IMR-90 (cell line): ENCODE data around the gene ALOXE3. TPM values are rescaled to one million over a fixed set of nuclear protein-coding genes. Genes with fewer than 3 reads are reported as not detected.

Experiments
- ATAC-seq: fragments of 200-7000 bp; cut with Tn5 transposase; 2 replicates; pipeline ENCODE4 v1.9.1; 2020; ENCODE audit warnings: low read depth, mild to moderate bottlenecking, moderate library complexity
- BruUV-seq: library from RNA; stranded (reverse); fragments of 400-500 nt; replicated peaks from 2 replicates; lab custom pipeline; 2021; lab: Mats Ljungman, UMichigan
- CTCF ChIA-PET: fragments of 300-600 bp; formaldehyde crosslinking; extraction: SDS; loops from one replicate; lab custom pipeline; 2021; ENCODE audit warnings: antibody characterized with exemption; lab: Yijun Ruan, JAX
- POLR2A ChIA-PET: fragments of 300-600 bp; sonication (Branson Sonifier 250); formaldehyde crosslinking; loops from one replicate; lab custom pipeline; 2022; ENCODE audit warnings: antibody characterized with exemption; ENCODE audit not compliant: unreplicated experiment; lab: Charles Lee
- DNase-seq: peaks from one replicate; pipeline ENCODE4 v3.0.0; 2013
- H2AFZ ChIP-seq: replicated peaks from 2 replicates; pipeline ENCODE3; 2013; ENCODE audit warnings: low read length, mild to moderate bottlenecking; ENCODE audit not compliant: poor library complexity
- H2AK5ac ChIP-seq: 2 replicates; pipeline ENCODE4 v1.6.1; 2013; ENCODE audit warnings: low read depth, low read length, inconsistent platforms
- H2AK9ac ChIP-seq: replicated peaks from 2 replicates; pipeline ENCODE3; 2013; ENCODE audit warnings: mild to moderate bottlenecking, low read depth, low read length, moderate library complexity; ENCODE audit not compliant: poor library complexity
- H2BK120ac ChIP-seq: 2 replicates; pipeline ENCODE4 v1.6.1; 2013; ENCODE audit warnings: low read depth, low read length, inconsistent platforms
- H2BK15ac ChIP-seq: 3 replicates; pipeline ENCODE4 v1.6.1; 2013; ENCODE audit warnings: low read depth, low read length, inconsistent platforms
- H2BK20ac ChIP-seq: 2 replicates; pipeline ENCODE4 v1.6.1; 2013; ENCODE audit warnings: low read depth, mild to moderate bottlenecking, inconsistent platforms, low read length, moderate library complexity
- H2BK5ac ChIP-seq: 2 replicates; pipeline ENCODE4 v1.6.1; 2013; ENCODE audit warnings: mild to moderate bottlenecking, low read depth, low read length, inconsistent platforms; ENCODE audit not compliant: poor library complexity, severe bottlenecking
- H3K14ac ChIP-seq: replicated peaks from 2 replicates; pipeline ENCODE4 v1.6.1; 2013; ENCODE audit warnings: low read depth, low read length, inconsistent platforms
- H3K18ac ChIP-seq: 2 replicates; pipeline ENCODE4 v1.6.1; 2013; ENCODE audit warnings: low read depth, low read length, control low read depth
- H3K23ac ChIP-seq: 2 replicates; pipeline ENCODE4 v1.6.1; 2013; ENCODE audit warnings: low read depth, low read length, inconsistent platforms
- H3K27ac ChIP-seq: 2 replicates; pipeline ENCODE4 v1.5.1; 2013; ENCODE audit warnings: mild to moderate bottlenecking, control low read depth, low read length; ENCODE audit not compliant: insufficient read depth
- H3K27me3 ChIP-seq: 2 replicates; pipeline ENCODE4 v1.6.1; 2013; ENCODE audit warnings: low read length; ENCODE audit not compliant: control insufficient read depth, insufficient read depth
- H3K36me3 ChIP-seq: 2 replicates; pipeline ENCODE4 v1.6.1; 2013; ENCODE audit warnings: low read length, mixed read lengths; ENCODE audit not compliant: control insufficient read depth, insufficient read depth
- H3K4ac ChIP-seq: 2 replicates; pipeline ENCODE4 v1.6.1; 2013; ENCODE audit warnings: low read depth, low read length, inconsistent platforms
- H3K4me1 ChIP-seq: 2 replicates; pipeline ENCODE4 v1.6.1; 2013; ENCODE audit warnings: low read length, mixed read lengths; ENCODE audit not compliant: control insufficient read depth, insufficient read depth
- H3K4me2 ChIP-seq: 2 replicates; pipeline ENCODE4 v1.6.1; 2013; ENCODE audit warnings: low read depth, mild to moderate bottlenecking, control low read depth, low read length, moderate library complexity
- H3K4me3 ChIP-seq: 2 replicates; pipeline ENCODE4 v1.5.1; 2013; ENCODE audit warnings: low read depth, mild to moderate bottlenecking, control low read depth, low read length, moderate library complexity; ENCODE audit not compliant: insufficient read depth
- H3K56ac ChIP-seq: 2 replicates; pipeline ENCODE4 v1.6.1; 2013; ENCODE audit warnings: low read length, inconsistent platforms; ENCODE audit not compliant: insufficient read depth; ENCODE audit errors: extremely low read depth
- H3K79me1 ChIP-seq, 2 experiments: 2 replicates each; pipeline ENCODE4 v1.6.1; 2013; ENCODE audit warnings: low read length in 2 of 2, inconsistent platforms in 1 of 2, low read depth in 1 of 2
- H3K9ac ChIP-seq: 2 replicates; pipeline ENCODE4 v1.6.1; 2013; ENCODE audit warnings: low read depth, low read length, control low read depth
- H3K9me1 ChIP-seq: 2 replicates; pipeline ENCODE4 v1.6.1; 2013; ENCODE audit warnings: low read length, inconsistent platforms; ENCODE audit not compliant: insufficient read depth
- H3K9me3 ChIP-seq: 2 replicates; pipeline ENCODE4 v1.6.1; 2013; ENCODE audit warnings: low read length; ENCODE audit not compliant: control insufficient read depth, insufficient read depth
- H4K20me1 ChIP-seq: 2 replicates; pipeline ENCODE4 v1.6.1; 2013; ENCODE audit warnings: low read length, inconsistent platforms; ENCODE audit not compliant: insufficient read depth
- H4K5ac ChIP-seq: 2 replicates; pipeline ENCODE4 v1.6.1; 2013; ENCODE audit warnings: mild to moderate bottlenecking, low read depth, low read length, control low read depth
- H4K8ac ChIP-seq, 2 experiments: 2 replicates each; pipeline ENCODE4 v1.6.1; 2013; ENCODE audit warnings: low read depth in 2 of 2, low read length in 2 of 2, control low read depth in 1 of 2, inconsistent platforms in 1 of 2
- H4K91ac ChIP-seq: 2 replicates; pipeline ENCODE4 v1.6.1; 2013; ENCODE audit warnings: low read depth, low read length, inconsistent platforms; ENCODE audit not compliant: insufficient read depth
- BHLHE40 ChIP-seq: fragments of 150-350 bp; IDR thresholded peaks from 2 replicates; pipeline ENCODE4 v1.6.1; 2016; ENCODE audit warnings: mild to moderate bottlenecking, low read depth, low read length
- CEBPB ChIP-seq: IDR thresholded peaks from 2 replicates; pipeline ENCODE4 v1.6.1; 2012; ENCODE audit warnings: low read depth, low read length, improper control_type of control experiment
- CHD1 ChIP-seq: IDR thresholded peaks from 2 replicates; pipeline ENCODE4 v1.6.1; 2012; ENCODE audit warnings: low read depth, low read length, improper control_type of control experiment
- CTCF ChIP-seq: conservative IDR thresholded peaks from 2 replicates; pipeline ENCODE4 v1.5.1; 2012; ENCODE audit warnings: mild to moderate bottlenecking, low read depth, low read length, improper control_type of control experiment
- ELK1 ChIP-seq: fragments of 150-350 bp; IDR thresholded peaks from 2 replicates; pipeline ENCODE4 v1.6.1; 2016; ENCODE audit warnings: low read depth, mild to moderate bottlenecking, low read length, moderate library complexity, borderline replicate concordance
- FOS ChIP-seq: fragments of 150-350 bp; IDR thresholded peaks from 2 replicates; pipeline ENCODE4 v1.6.1; 2016; ENCODE audit warnings: low read depth, low read length
- MAFK ChIP-seq: IDR thresholded peaks from 2 replicates; pipeline ENCODE4 v1.6.1; 2012; ENCODE audit warnings: low read depth, low read length, improper control_type of control experiment
- MAZ ChIP-seq: IDR thresholded peaks from 2 replicates; pipeline ENCODE4 v1.6.1; 2012; ENCODE audit warnings: low read depth, mild to moderate bottlenecking, low read length, improper control_type of control experiment, moderate library complexity, borderline replicate concordance
- MXI1 ChIP-seq: IDR thresholded peaks from 2 replicates; pipeline ENCODE4 v1.6.1; 2012; ENCODE audit warnings: low read depth, mild to moderate bottlenecking, low read length, moderate library complexity, borderline replicate concordance
- NFE2L2 ChIP-seq: fragments of 150-350 bp; IDR thresholded peaks from 2 replicates; pipeline ENCODE4 v1.6.1; 2016; ENCODE audit warnings: low read depth, mild to moderate bottlenecking, low read length
- POLR2A ChIP-seq: IDR thresholded peaks from 2 replicates; pipeline ENCODE4 v1.6.1; 2012; ENCODE audit warnings: mild to moderate bottlenecking, low read depth, low read length
- RAD21 ChIP-seq: IDR thresholded peaks from 2 replicates; pipeline ENCODE4 v1.6.1; 2012; ENCODE audit warnings: low read length, improper control_type of control experiment
- RCOR1 ChIP-seq: IDR thresholded peaks from 2 replicates; pipeline ENCODE4 v1.6.1; 2012; ENCODE audit warnings: mild to moderate bottlenecking, low read length, improper control_type of control experiment; ENCODE audit not compliant: insufficient replicate concordance
- RFX5 ChIP-seq: IDR thresholded peaks from 2 replicates; pipeline ENCODE4 v1.8.0; 2012; ENCODE audit warnings: low read depth, mild to moderate bottlenecking, low read length, moderate library complexity
- SMC3 ChIP-seq: fragments of 150-350 bp; IDR thresholded peaks from 2 replicates; pipeline ENCODE4 v1.6.1; 2016; ENCODE audit warnings: low read depth, mild to moderate bottlenecking, antibody characterized with exemption, low read length, moderate library complexity
- USF2 ChIP-seq: fragments of 150-350 bp; IDR thresholded peaks from 2 replicates; pipeline ENCODE4 v1.6.1; 2017; ENCODE audit warnings: mild to moderate bottlenecking, antibody characterized with exemption, low read length, low read depth
- WGBS, 2 experiments: methylation state at CpG; one replicate each; pipeline versions ENCODE4 v1.1.5 to v1.1.7; 2013; ENCODE audit warnings: missing lambda C conversion rate in 2 of 2; ENCODE audit not compliant: insufficient read length in 1 of 2; ENCODE audit errors: extremely low coverage in 2 of 2; 5-methylcytosine and 5-hydroxymethylcytosine counted together
- dilution Hi-C: fragments of 300-500 bp; cut with HindIII; formaldehyde crosslinking; loops from one replicate; pipeline ENCODE4 v1.14.3; 2018; ENCODE audit warnings: low sequenced_read_pairs; ENCODE audit not compliant: unreplicated experiment
- in situ Hi-C: fragments of 300-500 bp; cut with MboI; formaldehyde crosslinking; loops from 3 replicates; pipeline ENCODE4 v1.14.3; 2019; ENCODE audit warnings: low sequenced_read_pairs, inconsistent platforms, mixed read lengths
- intact Hi-C: fragments of 100-400 bp; cut with micrococcal nuclease; formaldehyde crosslinking; loops from 2 replicates; pipeline ENCODE4 v1.10.0; 2022
- polyA plus RNA-seq, 3 experiments: library from polyadenylated mRNA; depleted of rRNA; stranded (reverse); fragments of >200 nt; gene quantifications; 2 replicates each; pipeline ENCODE4 v1.2.3, GENCODE V29; 2012; ENCODE audit warnings: low replicate concordance in 1 of 3
- total RNA-seq: library from RNA; depleted of rRNA; stranded (reverse); fragments of >200 nt; gene quantifications from 2 replicates; pipeline ENCODE4 v1.2.3, GENCODE V29; 2012

ALOXE3 gene
- total and polyA plus RNA-seq, 2 of the 4 experiments (the other 2 are of a cell fraction), result under 0.01 to 0.26 TPM

- intact Hi-C loops, result no loop called here
- no peak overlapping the region for H3K4ac ChIP-seq
- H3K36me3 ChIP-seq, result no peaks in the 10 kb centered on the region
- in situ Hi-C loops, result no loop called here
- dilution Hi-C loops, result loop anchor here (25.0 kb wide), 1 partner anchor 126 kb away; the partner anchor contains the start of genes CTC1 and PFAS
- CTCF ChIA-PET, result interaction anchor here (0.5 to 1.4 kb wide), 2 partner anchors 8 to 102 kb away, joined by 3 to 7 read pairs; no protein-coding TSS in a partner anchor
- H3K14ac ChIP-seq, result no peak overlapping the region
- H3K9ac ChIP-seq, result no peak overlapping the region
- BruUV-seq, result no TSS peak
- H2AK5ac ChIP-seq, result no peak overlapping the region
- no peak overlapping the region for H3K4me2 ChIP-seq
- no peak for TF ChIP-seq NFE2L2
- no peak for TF ChIP-seq MAZ
- no peak for TF ChIP-seq MAFK
- TF ChIP-seq RFX5, result no peak
- no peak for TF ChIP-seq RCOR1
- TF ChIP-seq ELK1, result no peak
- TF ChIP-seq RAD21, result no peak
- no peak for TF ChIP-seq CEBPB
- no peak for TF ChIP-seq CTCF
- no peak for TF ChIP-seq FOS
- TF ChIP-seq SMC3, result no peak
- TF ChIP-seq BHLHE40, result no peak
- no peak for TF ChIP-seq POLR2A
- TF ChIP-seq MXI1, result no peak
- TF ChIP-seq CHD1, result no peak
- no peak for TF ChIP-seq USF2
- no peaks in the 10 kb centered on the region for H3K9me1 ChIP-seq
- H3K79me1 ChIP-seq, result no peaks in the 10 kb centered on the region
- 77% methylated on average over 4 of the region's 6 CpGs; no CpG with 5 or more reads in 1 of the 2 experiments for WGBS, 2 experiments
- H3K4me1 ChIP-seq, result peaks cover 2% of the 10 kb centered on the region; the same call in 1 of the 2 replicates
- H3K9me3 ChIP-seq, result no peaks in the 10 kb centered on the region
- no peak for DNase-seq
- H4K20me1 ChIP-seq, result no peaks in the 10 kb centered on the region
- H3K27me3 ChIP-seq, result peaks cover 73% of the 10 kb centered on the region
- no peak overlapping the region for H3K27ac ChIP-seq
- H2AFZ ChIP-seq, result no peak overlapping the region
- no peak overlapping the region for H3K56ac ChIP-seq
- no peak overlapping the region for H2BK5ac ChIP-seq
- H3K18ac ChIP-seq, result no peak overlapping the region
- H3K23ac ChIP-seq, result no peak overlapping the region
- no peak overlapping the region for H3K4me3 ChIP-seq
- POLR2A ChIA-PET, result no interaction called here
- no peak for ATAC-seq
- H2BK20ac ChIP-seq, result no peak overlapping the region
- H2BK15ac ChIP-seq, result no peak overlapping the region
- H4K91ac ChIP-seq, result no peak overlapping the region
- H2AK9ac ChIP-seq, result no peak overlapping the region
- no peak overlapping the region for H4K8ac ChIP-seq
- H4K5ac ChIP-seq, result no peak overlapping the region
- H2BK120ac ChIP-seq, result no peak overlapping the region
These were observed 7.4 kb downstream of the ALOXE3 start for GRCh38 chr17:8110907-8111306.
